Right lung (tissue), 10 donors: ENCODE measurements around the gene URB1. TPM values are rescaled to one million over a fixed set of nuclear protein-coding genes. Genes with fewer than 3 reads are reported as not detected.
"Not testable (repeated sequence)": the region's sequence is repeated elsewhere in the genome, so short reads cannot be mapped to it uniquely, and the experiment has no call there.

Source experiments
- DNase-seq, 2 donors: peaks; one replicate each; pipeline ENCODE4 v3.0.0-alpha.2; 2013
- long read RNA-seq, 8 donors: transcript quantifications; one replicate each; lab custom pipeline, GENCODE V29; 2026
- polyA plus RNA-seq, 5 donors: library from polyadenylated mRNA; unstranded; fragments of 120-200 nt; gene quantifications; one replicate each; pipeline versions ENCODE4 v1.2.1 to v1.2.3, GENCODE V29; 2013; ENCODE audit warnings: inconsistent platforms in 1 of 5, low replicate concordance in 1 of 5; ENCODE audit not compliant: insufficient read length in 5 of 5, insufficient read depth in 1 of 5

URB1 gene, protein sequence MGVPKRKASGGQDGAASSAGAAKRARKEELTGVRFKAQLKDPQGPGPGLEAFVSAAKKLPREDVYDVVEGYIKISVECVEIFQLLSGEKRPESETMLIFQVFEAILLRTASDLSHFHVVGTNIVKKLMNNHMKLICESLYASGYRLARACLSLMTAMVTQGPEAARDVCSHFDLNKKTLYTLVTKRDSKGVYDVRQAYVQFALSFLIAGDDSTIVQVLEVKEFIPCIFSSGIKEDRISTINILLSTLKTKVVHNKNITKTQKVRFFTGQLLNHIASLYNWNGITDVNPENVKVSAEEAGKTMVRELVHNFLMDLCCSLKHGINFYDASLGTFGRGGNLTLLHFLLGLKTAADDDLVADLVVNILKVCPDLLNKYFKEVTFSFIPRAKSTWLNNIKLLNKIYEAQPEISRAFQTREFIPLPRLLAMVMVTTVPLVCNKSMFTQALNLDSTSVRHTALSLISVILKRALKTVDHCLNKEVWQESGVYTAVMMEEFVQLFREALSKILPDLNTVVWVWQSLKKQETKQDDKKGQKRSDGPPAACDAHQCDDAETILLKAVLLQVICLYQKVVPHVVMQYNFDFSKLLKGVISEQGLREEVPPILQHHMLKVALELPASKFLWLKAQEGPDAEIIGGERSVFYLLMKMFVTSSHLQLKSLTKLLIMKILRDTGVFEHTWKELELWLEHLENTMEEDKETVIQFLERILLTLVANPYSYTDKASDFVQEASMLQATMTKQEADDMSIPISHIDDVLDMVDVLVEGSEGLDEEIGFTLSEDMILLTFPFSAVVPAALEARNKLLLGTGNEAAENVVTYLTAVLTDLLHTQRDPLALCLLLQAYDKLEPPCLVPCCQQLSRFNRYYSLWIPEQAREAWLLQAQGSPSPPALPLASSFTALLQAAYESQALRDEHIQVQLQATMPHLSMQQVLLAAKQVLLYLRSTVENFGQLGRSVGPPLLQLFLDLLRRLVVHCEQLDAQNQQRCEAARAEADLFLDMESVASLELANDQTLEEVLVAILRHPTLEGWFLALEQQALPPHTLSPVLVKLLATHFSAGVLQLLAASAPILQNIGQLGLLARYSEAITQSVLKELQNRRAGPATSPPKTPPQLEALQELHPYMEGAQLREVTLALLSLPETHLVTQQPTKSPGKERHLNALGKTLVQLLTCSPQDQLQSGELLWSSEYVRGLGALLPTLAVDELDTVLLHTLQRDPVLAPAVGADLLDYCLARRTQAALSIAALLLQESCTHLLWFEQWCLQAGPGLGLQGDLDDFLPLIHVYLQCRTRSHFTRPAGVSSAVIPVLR (N-terminal part only)
- polyA plus RNA-seq, result 10 to 100 TPM; 10.0 to 15.3 (median 13.2) TPM
- long read RNA-seq, donor 1, result 0 reads
- long read RNA-seq, donor 2, result 0 reads
- long read RNA-seq, donor 3, result 0 reads
- long read RNA-seq, donor 4, result 0 reads
- long read RNA-seq, donor 5, full-length matches to known transcripts, result 1 of 1 reads
- long read RNA-seq, donor 5, partial matches to known transcripts, result 0 of 1 reads
- long read RNA-seq, donor 5, other reads (novel, unspliced or antisense), result 0 of 1 reads
- long read RNA-seq, donor 6, result 0 reads
- long read RNA-seq, donor 7, result 0 reads
- long read RNA-seq, donor 8, result 0 reads

DNA sequence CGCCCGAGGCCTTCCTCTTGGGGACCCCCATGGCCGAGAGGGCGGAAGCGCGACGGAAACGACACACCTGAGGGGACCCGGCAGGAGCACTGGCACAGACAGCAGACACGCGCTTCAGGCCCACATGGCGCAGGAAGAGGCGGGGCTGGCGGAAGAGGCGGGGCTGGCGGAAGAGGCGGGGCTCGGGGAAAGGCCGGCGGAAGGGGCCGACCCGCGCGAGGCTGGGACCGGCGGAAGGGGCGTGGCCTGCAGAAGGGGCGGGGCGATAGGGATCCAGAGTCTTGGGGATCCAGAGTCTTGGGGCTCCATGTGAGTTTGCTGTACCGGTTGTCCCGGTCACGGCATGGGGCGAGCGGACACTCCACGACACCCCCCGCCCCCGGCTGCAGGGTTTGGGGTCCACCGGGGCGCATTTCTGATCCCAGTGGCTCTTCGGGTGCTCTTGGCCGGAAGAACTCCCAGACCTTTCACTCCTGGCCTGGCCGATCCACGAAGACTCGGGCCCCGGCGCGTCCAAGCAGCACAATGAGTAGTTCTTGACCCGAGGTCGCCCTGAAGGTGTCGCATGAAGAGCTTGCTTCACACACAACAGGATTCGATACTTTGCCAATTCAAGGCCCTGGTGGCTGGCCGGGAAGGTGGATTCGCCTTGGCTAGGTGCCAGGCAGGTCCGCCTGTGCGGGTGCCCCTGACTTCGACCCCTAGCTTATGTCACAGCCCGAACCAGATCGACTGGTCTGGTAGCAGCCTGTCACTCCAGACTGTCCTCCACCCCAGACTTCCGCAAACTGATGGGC lies at the start of gene URB1:
Gene URB1, minus strand, starts transcription at position 133 of the 797 bp plus-strand sequence. Its CDS starts 102 bp downstream, at position 31.
- peak; percentile 81 to 84 for DNase-seq

DNA sequence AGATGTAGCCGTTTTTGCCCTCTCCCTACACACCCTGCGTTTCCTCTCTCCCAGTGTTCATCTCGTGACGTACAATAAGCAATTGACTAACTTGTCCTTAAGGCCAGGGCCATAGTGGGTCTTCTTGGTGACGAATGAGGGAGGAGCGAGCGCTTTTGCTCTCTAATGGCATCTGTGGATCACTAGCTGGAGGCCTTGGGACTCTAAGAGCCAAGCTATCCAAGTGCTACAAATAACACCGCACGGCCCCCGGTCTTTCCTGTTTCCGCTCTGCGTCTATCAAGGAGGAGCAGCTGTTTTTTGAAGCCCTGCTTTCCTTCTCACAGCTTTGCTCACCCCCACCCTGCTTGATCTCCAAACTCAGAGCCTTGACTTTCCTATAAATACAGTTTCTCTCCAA lies 44.9 kb upstream of the URB1 start:
- DNase-seq, result no peak

DNA sequence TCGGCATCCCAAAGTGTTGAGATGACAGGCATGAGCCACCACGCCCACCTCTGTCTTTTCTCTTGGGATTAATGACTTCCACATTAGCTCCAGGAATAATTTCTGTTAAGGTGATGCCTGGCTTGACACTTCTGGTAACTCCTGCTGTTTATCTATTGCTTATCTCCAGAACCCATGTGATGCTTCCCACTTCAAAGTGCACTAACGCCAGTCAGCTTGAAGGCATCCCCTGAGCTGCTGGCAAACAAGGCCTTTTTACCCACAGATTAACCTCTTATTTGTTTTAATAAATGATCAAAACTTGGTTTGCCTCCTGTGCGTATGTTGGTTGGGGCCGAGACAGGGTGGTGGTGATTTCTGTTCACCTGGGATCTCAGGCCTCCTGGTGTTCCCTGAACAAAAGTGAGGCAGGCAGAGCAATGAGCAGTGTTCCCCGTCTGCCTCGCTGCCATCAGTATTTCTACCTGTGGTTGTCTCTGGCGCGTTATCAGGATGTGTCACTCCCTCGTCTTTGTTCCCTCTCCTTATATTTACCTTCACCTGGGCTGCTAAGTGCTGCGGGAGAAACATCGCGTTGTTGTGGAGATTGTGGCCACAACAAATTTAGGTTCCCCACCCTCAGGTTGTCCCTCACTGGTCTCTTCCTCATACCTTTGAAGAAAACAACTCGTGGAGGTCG lies 40.3 kb upstream of the URB1 start:
- not testable (repeated sequence) for DNase-seq

DNA sequence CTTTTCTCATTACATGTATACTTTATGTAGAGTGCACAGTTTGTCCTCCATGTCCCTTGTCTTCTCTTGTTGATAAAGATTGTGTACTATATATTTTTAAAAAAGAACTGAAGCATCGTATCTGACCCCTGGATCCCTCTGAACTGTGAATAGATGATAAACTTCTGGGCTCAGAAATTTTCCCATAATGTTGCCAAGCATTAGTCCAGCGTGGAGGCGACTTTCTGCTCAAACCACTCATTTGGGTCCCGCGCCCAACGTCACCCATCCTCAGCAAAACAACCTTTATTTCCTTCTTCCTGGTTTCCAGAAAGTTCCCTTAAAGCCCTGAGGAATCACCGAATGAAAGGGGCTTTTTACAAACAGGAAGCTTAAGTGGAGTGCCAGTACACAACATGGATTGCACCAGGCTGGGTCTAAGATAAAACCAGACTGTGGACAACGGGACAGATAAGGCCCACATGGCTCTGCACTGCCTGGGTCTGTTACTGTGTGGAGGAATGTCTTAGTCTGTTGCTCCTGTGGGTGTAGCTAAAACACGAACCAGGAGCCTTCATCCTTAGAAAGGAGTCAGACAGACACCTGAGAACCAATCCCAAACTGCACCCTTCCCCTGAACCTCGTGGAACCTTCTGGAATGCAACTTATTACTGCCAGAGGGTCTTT lies 35.3 kb upstream of the URB1 start:
- DNase-seq, result no peak

DNA sequence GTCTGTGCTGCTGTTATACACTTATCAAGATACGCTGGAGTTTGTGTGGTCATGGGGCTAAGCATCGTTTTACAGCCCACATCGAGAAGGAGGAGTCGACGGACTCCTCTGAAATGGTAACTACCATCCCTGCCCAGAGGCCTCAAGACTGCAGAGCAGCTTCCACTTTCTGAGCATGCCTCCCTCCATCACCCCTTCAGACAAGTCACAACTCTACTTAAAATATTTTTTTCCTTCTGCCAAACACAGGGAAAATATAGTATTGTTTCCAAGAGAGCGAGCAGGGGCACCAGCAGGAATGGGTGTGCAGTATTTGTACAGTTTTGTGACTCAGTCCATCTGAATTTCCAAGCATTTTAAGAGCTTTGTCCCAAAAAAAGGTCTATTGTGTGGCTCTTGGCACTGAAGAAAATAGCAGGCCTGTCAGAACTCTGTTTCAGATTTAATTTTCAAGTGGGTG lies 33.8 kb upstream of the URB1 start:
- no peak for DNase-seq

DNA sequence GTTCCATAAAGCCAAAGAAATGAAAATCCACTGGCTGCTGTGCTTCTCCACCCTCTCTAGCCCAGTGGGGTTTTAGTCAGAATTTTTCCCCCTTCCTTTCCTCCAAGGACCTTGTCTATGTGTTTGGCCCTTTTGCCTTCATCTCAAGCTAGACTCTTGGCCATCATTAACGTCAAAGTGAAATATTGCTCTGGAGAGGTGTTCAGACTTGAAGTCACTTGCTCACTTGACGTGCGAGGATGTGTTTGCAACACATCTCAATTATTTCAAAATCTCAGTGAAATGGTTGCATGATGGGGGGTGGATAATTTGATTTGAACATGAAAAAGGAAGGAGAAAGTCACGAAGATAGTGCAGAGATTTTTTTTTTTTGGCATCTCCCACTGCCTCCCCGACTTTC lies 33.3 kb upstream of the URB1 start:
- DNase-seq, result no peak

DNA sequence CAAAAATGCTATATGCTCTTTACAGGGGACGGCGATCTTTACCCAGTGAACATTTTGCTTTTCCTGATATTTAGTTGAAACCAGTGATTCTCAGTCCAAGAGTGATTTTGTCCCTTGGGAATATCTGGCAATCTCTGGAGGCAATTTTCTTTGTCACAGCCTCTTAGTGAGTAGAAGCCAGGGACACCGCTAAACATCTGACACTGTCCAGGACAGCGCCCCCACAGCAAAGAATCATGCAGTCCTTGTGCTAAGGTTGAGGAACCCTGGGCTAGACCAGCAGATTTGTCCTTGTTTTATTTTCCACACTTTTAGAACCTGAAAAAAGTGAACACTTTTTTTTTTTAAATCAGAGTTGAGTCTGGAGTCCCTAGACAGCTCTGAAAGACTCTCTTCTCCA lies 32.8 kb upstream of the URB1 start:
- DNase-seq, result no peak

DNA sequence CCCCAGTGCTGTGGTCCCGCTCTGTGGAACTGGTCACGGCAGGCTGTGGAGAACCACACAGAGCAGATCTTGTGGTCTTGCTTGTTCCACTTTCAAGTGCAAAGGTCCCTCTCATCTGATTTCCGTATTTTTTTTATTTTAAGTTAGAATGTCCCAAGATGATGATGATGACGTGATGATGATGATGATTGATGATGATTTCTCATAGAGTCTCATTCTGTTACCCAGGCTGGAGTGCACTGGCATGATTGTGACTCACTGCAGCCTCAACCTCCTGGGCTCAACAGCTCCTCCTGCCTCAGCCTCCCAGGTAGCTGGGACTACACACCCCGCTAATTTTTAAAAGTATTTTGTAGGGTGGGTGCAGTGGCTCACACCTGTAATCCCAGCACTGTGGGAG lies 31.9 kb upstream of the URB1 start:
- no peak for DNase-seq

DNA sequence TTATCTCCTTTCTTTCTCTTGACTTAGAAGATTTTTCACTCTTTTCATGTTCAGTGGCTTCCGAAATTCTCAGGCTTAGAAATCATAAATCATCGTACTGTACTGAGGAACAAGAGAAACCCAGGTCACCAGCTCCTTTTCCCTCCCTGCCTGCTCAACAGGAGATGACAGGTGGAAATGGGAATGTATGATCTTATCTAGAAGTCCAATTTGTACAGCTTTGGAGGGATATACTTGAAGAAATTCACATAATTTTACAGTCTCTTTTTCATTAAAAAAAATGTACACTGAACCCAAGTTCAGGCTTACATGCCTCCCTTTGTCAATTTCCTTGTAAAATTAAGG lies 31.4 kb upstream of the URB1 start:
- DNase-seq, result no peak

DNA sequence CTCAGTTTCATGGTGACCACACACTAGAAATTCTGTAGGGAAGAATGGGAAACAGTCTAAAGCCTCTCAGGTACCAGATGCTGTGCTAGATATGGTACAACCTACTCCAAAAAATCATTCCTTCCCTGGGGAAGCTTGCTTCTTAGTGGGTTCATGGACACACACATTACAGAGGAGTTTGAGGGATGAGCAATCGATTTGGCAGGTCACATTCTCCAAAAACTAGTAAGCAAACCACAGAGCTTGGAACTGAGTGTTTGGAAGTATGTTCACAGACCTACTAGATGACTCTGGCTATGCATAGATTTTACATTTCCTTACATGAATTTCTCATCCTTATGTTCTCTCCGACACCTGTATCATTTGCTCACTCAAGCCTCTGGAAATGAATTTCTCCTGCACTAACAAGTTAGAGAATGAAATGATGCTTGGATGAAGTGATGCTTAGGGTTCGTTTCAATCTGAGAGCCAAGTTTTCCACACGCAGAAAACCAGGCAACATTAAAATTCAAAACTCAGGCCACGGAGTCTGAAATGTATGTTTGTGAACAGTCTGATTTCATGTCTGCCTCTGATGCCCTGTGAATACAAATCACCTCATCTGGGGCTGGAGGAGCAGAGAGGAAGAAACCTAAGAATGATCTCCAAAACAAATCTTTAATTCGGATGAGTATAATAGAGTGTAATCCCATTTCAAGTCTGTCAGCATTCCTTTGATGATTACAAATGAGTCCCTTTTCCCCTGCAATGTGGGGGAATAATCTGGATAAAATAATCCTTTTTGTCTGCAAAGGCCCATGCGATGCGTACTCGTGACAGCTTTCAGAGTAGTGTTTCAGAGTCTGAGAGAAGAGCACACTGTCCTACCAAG lies 30.7 kb upstream of the URB1 start:
- DNase-seq, result no peak

DNA sequence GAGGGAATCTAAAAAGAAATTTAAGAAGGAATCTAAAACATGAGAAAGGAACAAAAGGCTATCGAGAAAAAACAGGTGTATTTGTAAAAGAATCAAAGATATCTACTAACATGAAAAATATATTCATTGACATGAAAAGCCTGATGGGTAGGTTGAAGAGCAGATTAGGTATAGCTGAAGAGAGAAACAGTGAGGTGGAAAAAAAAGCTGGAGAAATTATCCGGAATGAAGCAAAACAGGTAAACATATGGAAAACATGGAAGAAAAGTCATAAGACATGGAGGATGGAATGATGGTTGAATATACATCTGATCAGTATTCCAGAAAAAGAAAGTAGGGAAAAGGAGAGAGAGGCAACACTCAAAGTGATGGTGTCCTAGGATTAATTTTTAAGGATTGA lies 29.3 kb upstream of the URB1 start:
- DNase-seq, result no peak

DNA sequence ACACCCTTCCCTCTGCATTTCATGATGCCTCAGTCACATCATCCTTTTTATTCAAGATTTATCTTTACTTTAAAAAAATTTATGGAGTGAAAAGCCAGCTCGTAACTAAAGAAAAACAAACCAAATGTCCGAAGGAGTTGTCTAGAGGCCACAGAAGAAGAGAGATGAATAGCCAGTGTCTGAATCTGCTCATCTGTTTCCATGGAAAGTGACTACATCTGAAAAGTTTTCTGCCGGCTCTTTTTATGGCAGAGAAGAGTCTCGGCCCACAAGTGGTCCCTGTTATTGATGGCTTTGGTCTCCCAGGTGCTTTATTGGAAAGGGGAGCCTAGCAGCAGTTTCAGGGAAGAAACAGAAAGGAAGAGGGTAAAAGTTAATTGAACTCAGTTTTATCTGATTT lies 25.3 kb upstream of the URB1 start:
- no peak for DNase-seq

DNA sequence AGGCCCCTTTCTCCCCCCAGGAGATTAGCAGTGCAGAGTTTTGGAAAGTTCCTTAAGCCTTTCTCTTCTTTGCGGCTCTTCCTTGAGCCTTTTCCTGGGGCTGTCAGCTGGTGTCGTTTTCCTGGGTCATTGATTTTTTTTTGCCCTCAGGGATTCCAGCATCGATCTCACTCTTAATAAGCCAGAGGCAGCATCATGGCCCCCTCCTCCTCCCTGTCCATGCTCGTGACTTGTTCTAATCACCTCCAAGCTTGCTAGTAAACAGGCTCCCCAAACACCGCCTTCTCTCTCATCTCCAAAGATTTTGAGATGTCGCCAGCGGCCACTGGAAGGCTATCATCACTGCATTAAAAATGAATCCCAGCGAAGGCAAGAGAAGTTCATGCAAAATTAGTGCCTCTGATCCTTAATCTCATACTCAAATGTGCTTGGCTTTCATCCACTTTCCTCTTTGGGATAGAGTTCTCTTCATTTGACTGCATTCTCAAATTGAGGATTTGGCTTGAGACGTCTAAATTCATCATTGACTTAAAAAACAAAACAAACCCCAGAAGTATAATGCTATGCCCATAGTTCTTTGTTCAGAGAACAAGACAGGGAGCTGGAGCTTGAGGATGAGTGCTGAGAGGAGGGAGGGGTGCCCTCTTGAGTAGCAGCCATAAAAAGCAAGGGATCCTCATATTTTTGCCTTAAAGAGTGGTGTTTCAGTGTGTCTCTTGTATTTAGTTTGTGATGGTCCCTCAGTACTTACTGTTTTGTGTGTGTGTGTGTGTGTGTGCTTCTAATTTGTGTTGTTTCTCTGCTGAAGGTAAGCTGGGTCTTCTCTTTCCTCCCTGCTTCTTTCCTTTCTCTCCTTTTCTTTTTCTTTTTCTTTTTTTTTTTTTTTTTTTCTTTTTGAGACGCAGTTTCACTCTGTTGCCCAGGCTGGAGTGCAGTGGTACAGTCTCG lies 22.9 kb upstream of the URB1 start:
- DNase-seq, result no peak

DNA sequence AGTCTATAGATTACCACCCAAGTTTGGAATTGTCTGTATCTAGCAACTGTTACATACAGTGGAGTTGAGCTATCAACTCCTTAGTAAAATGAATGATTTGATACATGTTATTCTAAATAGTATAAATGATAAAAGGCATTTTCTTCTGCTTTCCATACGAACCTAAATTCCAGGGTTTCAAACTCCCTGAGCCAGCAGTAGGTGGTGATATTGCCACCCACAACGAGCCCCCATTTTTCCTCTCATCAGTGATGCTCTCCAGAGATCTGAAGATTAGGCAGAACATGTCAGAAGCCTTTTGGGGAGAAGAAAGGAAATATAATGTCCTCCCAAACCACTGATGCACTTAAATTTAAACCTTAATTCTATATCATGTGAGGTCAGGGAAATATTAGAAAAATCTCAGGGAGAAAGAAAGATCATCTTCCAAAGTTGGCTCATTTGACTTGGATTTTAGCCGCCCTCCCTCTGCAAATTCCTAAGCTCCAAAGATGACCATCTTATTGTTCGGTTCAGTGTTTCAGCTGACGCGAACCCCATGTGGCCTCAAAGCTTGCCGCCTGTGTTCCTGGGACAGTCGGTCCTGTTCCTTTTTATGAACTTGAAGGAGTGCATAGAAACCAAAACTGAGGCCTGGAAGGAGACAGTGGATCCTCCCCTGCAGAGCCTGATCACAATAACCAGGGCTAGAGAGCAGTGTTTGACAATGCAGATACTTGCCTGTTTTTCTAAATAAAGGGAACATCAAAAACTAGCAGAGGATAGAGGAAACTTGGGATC lies 22.0 kb upstream of the URB1 start:
- no peak for DNase-seq

DNA sequence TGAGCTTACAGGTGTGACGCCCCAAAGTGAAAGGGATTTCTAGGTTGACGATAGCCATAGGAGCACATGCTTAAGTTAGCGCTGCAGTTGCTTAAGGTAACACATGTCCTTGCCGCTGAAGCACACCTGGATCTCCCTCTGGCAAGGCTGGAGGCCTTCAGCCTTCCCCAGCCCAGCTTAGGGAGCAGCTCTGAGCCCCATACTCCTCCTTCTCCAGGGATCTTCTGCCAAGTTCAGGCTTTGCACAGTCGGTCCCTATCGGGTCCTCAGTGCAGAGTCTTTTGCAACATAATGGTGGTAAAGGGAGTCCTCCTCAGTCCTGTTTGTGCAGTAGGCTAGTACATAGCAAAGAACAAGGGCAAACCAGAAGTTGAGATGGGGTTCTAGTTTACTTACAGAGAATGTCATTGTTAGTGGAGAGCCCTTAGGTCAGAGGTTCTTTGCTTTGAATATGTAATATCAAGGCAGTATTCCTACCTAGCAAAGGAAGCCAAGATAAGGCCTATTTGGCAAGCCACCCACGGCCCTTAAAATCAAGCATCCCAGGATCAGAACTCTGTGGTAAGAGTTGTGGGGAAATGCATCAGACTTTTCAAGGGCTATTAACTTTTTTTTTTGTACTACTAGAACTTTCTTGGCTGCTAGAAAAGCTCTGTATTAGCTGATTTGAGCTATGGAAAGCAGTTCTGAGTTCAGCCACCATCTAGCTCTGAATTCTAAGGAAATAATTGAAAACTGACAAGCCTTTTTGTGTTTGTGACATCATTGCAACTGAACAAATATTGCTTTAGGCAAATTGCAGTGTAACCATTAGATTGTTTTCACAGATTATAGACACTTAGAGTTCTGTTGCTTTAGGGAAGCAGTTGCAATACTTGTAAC lies 21.1 kb upstream of the URB1 start:
- no peak for DNase-seq
